GM18508 (cell line): Measurements from ENCODE around the gene AOAH.
"Not testable (repeated sequence)": the region's sequence is repeated elsewhere in the genome, so short reads cannot be mapped to it uniquely, and the experiment has no call there.

Experiments
- ATAC-seq: cut with Tn5 transposase; IDR thresholded peaks from one replicate; pipeline ENCODE4 v1.9.1; 2021; ENCODE audit warnings: moderate number of reproducible peaks; ENCODE audit not compliant: insufficient read depth, unreplicated experiment

The AOAH gene

DNA sequence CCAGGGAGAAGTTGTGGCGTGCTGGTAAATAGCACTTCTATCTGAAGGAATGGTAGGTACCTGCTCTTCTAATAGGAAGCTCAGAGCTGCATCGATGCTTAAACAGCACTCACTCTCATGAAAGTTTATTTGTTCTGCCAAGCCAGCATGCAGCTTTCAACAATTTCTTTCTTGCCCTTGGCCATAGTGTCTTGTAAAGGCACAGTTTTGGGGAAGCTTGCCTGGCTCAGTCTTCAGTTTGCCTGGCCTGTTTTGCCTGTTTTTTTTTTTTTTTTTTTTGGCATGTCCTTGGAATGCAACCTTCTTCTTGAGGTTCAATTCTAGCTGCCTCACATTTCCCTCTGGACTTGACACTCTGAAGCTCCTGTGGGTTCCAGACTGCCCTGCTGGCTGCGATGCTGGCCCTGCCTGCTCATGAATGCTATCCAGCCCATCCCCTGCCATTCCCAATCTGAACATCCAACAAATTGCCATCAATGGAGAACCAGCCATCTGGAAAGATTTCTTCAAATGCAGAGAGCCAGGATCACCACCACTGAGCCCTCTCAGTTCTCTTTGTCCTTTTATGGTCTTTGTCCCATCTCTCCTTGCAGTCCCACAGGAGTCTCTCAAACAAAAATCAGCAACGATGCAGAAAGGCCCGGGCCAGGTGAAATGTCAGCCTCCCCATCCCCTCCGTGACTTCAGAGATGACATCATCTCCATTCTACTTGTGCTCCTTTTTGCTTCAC lies 200.8 kb downstream of the AOAH start:
- ATAC-seq: no peak

DNA sequence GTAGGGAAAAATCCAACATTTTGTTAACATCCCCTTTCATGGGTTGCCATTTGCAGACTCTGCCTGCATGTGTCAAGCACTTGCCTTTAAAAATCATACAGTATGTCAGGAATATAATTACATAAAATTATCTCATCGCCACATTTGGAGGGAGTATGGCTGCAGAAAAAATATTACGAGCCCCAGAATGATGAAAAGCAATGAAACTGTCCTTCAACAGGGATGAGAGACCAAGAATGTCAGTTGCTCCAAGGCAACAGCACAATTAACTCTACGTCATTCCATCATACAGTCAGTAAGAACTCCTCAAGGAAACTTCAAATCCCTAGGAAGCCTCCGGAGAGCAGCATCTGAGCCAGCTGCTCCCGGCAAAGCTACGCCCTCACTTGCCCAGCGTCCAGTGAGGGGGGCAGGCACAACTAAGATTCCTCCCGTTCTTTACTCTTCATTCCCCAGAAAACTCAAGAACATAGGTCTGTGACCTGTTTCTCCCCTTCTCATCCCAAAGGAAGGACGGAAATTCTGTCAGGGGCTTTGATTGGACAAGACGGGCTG lies 201.8 kb downstream of the AOAH start:
- ATAC-seq: no peak

DNA sequence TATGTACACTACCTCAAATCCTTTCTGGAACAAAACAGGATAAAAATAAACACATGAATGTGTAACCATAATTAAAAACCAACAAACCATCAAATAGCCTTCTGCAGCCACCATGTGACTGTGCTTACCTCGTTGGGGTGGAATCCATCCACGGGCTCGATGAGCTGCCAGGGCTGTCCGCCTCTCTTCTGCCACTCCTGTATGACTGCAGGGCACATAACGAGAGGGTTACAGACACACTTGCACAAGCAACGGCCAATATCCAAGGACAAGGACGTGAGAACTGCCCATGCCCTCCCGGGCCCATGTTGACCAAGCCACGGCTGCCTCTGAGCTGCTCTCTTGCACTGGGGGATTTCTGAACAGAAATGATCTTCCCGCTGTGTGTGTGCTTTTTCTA lies 202.4 kb downstream of the AOAH start:
- ATAC-seq: no peak

DNA sequence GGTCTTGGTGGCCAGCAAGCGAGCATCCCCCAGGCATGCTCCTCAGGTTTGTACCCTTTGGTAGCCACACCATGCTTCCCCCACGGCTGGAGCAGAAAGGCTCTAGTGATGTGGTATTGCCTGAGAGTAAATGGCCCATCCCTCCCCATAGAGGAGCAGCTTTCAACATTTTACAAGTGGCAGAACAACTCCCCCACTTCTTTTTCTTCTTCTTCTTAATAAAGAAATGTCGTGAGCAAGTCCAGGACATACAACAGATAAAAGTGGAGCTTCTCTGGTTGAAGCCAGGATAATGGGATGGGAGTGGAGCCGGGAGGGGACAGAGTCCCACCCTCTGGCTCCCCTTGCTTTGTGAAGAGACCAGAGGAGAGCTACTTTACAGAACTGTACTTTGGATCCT lies 203.2 kb downstream of the AOAH start:
- no peak for ATAC-seq

DNA sequence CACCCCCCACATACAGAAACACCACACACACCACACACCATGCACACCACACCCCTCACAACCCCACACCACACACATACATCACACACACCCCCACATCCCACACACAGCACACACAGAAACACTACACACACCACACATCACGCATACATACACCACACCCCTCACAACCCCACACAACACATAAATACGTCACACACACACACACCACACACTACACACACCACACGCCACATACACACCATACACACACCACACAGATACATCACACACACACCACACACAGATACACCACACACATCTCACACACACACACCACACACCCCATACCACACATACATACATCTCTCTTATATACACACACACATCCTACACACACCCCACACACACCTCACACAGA lies 208.4 kb downstream of the AOAH start:
- no peak for ATAC-seq

DNA sequence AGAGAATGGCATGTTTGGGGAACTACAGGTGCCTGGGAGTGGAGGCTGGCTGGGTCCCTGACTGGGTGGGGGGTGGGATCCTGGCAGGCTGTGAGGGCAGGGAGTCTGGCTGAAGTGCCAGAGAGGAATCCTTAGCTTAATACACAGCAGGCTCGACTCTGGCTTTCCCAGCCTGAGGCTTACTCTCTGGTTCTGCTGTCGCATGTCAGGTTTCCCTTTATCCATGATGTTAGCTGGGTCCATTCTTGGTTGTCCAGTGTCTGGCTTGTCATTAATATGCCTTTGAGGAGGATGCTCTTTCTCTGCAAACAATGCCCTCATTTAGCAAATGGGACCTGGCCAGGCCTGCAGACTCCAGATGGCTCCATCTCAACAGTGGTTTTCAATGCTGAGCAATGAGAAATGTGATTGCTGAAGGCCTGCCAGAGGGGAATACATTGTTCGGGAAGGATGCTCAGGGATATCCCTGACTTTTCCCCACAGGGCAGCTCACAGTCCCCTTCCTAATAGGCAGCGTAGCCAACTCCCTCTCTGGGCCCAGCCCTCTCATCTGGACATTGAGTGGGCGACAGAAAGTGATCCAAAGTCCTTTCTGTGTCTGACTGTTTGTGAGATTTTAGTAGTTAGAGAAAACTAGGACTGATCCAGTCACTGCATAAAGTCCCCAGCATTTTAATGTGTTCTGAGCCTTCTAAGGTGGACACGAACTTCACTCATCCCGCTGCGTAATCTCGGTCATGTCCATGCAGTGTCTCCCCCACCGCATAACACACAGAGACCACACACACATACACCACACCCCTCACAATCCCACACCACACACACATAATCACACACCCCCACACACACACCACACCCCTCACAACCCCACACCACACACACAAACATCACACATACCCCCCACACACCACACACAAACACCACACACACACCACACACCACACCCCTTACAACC lies 209.7 kb downstream of the AOAH start:
- ATAC-seq: no peak

DNA sequence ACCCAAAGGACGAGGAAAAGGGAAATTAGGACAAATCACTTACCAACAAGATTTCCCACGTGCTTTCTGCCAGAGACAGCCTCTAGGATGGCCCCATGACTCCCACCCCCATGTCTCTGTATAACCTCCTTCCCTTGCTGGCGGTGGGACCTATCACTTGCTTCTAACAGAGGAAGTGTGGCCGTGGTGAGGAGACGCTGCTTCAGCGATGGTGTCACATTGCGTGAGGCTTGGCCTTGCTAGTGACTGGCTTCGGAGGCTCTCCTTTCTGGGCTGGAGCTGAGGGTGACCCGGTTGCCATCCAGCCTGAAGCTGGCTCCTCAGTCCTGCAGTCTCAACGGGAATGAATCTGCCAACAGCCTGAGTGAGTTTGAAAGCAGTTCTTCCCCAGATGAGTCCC lies 210.9 kb downstream of the AOAH start:
- no peak for ATAC-seq

DNA sequence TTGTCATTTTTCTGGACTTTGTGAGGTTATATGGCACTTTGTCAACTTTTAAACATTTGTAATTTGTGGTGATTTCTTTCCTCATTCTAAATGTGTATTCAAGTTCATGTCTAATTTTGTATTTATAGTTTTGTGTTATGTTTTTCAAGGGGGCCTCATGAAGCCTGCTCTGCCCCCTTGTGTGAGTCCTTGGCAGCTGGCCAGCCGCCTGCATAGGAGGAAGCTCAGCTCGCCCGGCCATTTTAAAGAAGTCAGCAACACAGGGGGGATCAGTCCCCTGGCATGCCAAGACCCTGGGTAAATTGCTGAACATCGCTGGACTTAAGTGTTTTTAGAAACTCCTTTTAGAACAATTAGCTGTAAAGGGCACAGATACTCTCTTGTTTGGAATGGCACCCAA lies 211.7 kb downstream of the AOAH start:
- no peak for ATAC-seq

DNA sequence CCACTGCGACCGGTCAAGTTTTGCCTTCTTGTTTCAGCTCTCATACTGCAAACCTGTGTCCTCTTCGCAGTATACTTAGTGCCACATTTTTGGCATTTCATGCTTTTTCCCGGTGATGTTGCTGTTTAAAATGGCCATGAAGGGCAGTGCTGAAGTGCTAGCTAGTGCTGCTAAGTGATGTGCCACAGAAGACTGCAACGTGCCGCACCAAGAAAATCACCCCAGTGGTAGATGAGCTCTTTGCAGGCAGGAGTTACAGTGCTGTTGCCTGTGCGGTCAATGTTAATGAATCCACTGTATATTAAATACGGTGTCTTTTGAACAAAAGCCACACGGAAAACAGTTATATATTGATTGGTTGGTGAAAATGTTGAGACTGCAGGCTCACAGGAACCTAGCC lies 214.3 kb downstream of the AOAH start:
- no peak for ATAC-seq

DNA sequence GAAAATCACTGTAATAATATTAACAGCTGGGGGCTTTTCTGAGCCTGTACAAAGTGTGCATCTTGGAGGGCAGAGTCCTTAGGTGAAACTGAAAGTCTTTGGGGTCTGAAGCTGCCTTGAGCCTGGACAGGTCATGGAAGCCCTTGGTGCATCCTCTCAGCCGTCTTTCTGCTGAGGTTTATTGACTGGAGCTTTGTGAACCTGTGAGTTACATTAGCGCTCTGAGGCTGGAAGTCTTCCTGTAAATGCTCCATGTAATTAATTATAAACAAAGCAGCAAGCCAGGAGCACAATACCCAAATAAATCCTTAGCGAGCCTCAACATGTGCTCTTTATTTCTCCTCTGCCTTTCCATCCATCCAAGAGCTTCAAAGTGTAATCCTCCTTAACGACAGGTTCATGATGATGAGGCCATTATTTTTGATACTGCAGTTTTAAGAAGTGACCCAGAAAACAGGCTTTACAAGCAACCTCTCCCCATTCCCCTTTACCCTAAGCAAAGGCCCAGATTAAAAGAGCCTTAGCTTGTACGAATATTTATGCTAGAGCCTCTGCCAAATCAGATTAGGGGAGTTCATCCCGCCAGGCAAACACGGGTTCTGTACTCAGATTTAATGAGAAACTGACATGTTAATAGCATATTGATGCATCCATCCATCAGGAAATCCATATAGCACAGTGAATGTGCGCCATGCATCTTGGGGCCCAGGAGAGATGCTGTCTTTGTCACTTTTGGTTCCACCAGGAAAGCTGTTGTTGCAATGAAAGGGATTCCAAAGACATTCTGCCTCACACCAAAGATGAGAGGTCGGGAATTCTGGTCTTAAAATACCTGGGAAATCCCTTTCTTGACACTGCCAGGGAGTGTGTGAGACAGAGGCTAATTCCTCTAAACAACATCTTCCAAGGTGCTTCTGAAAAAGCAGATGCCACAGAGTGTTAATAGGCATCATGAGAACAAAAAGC lies 216.5 kb downstream of the AOAH start:
- ATAC-seq: no peak

DNA sequence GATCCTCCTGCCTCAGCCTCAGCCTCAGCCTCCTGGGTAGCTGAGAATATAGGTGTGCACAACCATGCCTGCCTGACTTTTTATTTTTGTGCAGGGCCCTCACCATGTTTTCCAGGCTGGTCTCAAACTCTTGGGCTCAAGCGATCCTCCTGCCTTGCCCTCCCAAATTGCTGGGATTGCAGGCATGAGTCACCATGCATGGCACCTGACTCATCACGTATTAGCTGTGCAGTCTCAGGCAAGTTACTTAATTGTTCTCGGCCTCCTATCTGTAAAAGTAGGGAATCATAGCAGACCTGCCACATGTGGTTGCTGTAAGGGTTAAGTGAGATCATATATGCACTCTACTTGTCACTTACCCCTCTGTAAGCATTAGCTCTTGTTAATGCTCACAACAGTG lies 217.5 kb downstream of the AOAH start:
- no peak for ATAC-seq

DNA sequence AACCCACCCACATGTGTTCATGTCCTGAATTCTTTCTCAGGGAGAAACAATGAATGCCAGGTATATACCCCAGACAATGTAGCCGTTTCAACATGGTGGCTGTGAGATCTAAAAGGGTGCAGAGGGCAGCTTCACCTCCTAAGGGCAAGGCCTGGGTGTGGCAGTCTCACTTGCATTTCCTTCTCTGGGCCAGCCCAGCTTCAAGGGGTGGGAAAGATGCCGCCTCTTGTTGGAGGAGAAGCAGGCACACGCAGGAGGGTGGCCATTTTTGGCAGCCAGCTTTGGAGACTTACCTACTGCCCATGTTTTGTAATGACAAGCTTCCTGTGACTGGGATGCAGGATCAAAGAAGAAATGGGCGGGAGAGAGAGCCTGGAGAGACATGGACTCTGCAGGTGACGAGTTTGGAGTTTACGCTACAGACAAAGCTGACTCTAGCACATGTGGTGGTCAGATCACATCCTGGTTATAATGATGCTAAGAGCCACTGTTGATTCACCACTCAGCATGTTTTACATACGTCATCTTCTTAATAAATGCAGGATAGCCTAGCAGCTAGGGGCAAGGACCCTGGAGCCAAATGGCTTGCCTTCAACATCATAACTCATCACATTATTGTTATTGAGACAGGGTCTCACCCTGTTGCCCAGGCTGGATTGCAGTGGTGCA lies 218.0 kb downstream of the AOAH start:
- no peak for ATAC-seq

DNA sequence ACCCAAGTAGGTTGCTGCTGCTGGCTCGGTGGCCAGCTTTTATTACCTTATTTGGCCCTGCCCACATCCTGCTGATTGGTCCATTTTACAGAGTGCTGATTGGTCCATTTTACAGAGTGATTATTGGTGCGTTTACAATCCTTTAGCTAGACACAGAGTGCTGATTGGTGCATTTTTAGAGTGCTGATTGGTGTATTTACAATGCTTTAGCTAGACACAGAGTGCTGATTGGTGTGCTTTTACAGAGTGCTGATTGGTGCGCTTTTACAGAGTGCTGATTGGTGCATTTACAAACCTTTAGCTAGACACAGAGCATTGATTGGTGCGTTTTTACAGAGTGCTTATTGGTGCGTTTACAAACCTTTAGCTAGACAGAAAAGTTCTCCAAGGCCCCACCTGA lies 219.7 kb downstream of the AOAH start:
- ATAC-seq: not testable (repeated sequence)

DNA sequence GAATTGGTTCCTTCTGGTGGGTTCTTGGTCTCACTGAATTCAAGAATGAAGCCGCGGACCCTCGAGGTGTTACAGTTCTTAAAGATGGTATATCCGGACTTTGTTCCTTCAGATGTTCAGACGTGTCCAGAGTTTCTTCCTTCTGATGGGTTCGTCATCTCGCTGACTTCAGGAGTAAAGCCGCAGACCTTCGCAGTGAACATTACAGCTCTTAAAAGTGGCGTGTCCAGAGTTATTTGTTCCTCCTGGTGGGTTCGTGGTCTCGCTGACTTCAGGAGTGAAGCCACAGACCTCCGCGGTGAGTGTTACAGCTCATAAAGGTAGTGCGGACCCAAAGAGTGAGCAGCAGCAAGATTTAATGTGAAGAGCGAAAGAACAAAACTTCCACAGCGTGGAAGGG lies 220.1 kb downstream of the AOAH start:
- ATAC-seq: not testable (repeated sequence)

DNA sequence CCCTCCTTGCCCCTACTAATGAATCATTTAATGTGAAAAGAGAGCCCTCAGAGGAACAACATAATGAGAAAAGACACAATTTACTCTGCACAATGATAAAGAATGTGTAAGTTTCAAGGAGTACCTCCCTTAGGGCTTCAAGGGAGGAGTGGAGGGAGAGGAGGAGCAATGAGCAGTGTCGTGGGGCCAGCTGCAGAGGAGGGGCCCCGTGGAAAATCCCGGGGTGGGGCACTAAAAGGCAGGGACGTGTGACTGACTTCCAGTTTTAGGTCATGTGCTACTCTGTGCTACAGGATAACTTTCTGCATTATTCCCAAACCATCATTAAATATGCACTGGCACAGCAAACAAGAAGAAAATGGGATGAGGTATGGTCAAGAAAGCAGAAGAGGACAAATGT lies 226.5 kb downstream of the AOAH start:
- ATAC-seq: no peak

DNA sequence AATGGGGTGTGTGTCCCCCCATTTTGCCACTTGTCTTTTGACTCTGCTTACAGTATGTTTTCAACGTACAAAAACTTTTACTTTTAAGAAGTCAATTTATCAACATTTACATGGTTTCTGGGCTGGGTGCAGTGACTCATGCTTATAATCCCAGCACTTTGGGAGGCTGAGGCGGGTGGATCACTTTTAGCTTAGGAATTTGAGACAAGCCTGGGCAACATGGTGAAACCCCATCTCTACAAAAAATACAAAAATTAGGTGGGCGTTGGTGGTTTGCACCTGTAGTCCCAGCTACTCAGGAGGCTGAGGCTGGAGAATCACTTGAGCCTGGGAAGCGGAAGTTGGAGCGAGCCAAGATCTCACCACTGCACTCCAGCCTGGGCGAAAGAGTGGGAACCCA lies 227.1 kb downstream of the AOAH start:
- not testable (repeated sequence) for ATAC-seq

DNA sequence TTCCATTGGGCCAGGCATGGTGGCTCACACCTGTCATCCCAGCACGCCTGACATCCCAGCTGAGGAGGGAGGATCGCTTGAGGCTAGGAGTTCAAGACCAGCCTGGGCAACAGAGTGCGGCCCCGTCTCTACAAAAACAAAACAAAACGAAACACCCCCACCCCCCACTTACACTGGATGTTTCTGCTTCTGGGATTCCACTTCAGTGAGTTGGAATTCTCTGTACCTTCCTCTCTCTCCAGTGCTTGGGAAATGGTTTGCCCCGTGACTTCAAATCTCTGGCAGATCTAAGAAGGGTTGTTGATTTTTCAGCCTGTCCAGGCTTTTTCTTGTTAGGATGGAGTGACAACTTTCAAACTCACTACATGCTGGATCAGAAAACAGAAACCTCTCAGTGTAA lies 227.7 kb downstream of the AOAH start:
- no peak for ATAC-seq

DNA sequence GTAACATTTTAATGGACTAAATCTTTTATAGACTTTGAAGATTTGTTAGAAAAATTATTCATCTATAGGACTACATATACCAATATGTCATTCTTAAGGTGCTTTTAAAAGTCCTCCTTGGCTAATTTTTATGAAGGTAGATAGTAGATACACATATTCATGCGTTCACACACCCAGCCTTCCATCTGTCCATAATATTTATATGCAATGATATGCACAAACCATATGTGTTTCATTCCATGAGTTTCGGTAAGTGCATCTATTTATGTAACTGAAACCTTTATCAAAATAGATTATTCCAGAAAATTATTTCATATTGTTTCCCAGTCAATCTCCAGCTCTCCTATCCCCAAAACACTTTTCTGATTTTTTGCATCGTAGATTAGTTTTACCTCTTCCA lies 233.0 kb downstream of the AOAH start:
- no peak for ATAC-seq

DNA sequence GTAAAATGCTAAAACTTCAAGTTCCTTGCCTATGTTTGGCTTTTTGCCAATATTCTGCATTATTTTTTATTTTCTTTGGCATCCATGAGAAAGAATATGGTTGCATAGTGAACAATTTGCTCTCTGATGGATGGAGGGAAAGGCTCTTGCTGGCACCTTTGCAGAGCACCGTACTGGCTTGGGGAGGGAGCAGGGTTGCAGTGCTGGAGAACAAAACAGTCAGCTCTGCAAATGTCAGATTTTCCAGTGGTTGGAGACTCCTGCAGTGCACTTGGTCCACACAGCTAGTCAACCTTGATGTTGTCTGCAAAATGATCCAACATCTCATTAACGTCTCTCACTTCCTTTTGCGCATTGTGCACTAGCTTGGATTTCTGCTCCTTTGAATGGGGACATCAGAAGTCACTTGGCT lies 233.9 kb downstream of the AOAH start:
- ATAC-seq: no peak

DNA sequence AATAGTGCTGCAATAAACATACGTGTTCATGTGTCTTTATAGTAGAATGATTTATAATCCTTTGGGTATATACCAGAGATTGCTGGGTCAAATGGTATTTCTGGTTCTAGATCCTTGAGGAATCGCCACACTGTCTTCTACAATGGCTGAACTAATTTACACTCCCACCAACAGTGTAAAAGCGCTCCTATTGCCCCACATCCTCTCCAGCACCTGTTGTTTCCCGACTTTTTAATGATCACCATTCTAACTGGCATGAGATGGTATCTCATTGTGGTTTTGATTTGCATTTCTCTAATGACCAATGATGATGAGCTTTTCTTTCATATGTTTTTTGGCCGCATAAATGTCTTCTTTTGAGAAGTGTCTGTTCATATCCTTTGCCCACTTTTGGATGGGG lies 235.6 kb downstream of the AOAH start:
- not testable (repeated sequence) for ATAC-seq
